ENCODE data around the gene NDP. TPM values are rescaled to one million over a fixed set of nuclear protein-coding genes. Genes with fewer than 3 reads are reported as not detected.
"Not testable (repeated sequence)": the region's sequence is repeated elsewhere in the genome, so short reads cannot be mapped to it uniquely, and the experiment has no call there.

NDP gene
- total RNA-seq, 1 experiment from 2014 or later: 0.28 TPM

GRCh38 chrX:43940816-43941474 lies 32.2 kb downstream of the NDP start (continued):
- TF ChIP-seq ZNF396 (CRISPR knock-in tag; IDR thresholded peaks at IDR 0.05; ENCODE audit: borderline replicate concordance): no peak
- TF ChIP-seq SP1 (CRISPR knock-in tag; conservative IDR thresholded peaks at IDR 0.05): no peak
- no peak for TF ChIP-seq TEAD1 (CRISPR knock-in tag; IDR thresholded peaks at IDR 0.05)
- no peak for TF ChIP-seq ETV6 (CRISPR knock-in tag; IDR thresholded peaks at IDR 0.05)
- no peak for TF ChIP-seq NFE2L1 (CRISPR knock-in tag; IDR thresholded peaks at IDR 0.05)
- TF ChIP-seq, protein P1, sequence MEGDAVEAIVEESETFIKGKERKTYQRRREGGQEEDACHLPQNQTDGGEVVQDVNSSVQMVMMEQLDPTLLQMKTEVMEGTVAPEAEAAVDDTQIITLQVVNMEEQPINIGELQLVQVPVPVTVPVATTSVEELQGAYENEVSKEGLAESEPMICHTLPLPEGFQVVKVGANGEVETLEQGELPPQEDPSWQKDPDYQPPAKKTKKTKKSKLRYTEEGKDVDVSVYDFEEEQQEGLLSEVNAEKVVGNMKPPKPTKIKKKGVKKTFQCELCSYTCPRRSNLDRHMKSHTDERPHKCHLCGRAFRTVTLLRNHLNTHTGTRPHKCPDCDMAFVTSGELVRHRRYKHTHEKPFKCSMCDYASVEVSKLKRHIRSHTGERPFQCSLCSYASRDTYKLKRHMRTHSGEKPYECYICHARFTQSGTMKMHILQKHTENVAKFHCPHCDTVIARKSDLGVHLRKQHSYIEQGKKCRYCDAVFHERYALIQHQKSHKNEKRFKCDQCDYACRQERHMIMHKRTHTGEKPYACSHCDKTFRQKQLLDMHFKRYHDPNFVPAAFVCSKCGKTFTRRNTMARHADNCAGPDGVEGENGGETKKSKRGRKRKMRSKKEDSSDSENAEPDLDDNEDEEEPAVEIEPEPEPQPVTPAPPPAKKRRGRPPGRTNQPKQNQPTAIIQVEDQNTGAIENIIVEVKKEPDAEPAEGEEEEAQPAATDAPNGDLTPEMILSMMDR (IDR thresholded peaks at IDR 0.05): no peak

DNA sequence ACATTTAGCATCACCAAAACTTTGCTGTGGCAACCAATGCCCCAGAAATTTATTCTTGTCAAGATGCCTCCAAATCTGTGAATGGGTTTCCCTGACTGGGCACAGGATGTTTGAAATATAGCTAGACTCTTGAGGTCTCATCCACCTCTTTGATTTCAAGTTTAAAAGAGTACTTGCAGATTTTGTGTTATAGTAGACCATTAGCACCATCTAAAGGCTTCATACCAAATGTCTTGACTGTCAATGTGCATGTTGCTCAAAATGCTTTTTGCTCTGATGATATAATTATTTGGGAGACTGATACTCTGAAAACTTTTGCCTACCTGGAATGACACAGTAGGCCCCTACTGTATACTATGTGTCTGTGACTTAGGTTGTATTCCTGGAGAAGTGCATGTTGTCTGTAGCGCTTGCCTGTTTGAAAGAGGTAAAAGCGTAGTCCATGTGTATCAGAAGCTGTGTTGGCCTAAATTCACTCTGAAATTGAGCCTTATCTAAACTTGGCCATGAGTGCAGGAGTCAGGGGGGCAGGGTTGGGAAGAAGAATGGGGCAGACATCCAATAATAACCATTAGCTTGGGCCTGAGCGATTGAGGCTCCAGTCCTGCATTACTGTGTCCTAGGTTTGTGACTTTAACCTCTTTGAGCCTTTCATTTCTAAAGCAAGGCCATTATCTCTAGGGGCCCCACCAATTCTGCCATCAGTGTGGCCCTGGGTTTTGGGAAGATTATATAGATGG lies 33.8 kb downstream of the NDP start:
- H3K9me3 Mint-ChIP-seq: no peaks in the 10 kb centered on the region
- CTCF ChIA-PET: interaction anchor here (0.5 to 2.3 kb wide), 3 partner anchors 103 to 768 kb away, joined by 3 to 11 read pairs (median 7); no protein-coding TSS in a partner anchor
- H3K27ac Mint-ChIP-seq: no peak overlapping the region
- peaks cover 20% of the 10 kb centered on the region for H3K4me1 Mint-ChIP-seq
- H3K4me3 Mint-ChIP-seq: no peak overlapping the region
- no peak for ATAC-seq
- no peak for TF ChIP-seq NR1H2 (CRISPR knock-in tag; IDR thresholded peaks at IDR 0.05)
- H3K36me3 Mint-ChIP-seq: no peaks in the 10 kb centered on the region
- DNase-seq (ENCODE audit: low spot score): no peak
- H3K27me3 Mint-ChIP-seq (ENCODE audit: low read depth): no peaks in the 10 kb centered on the region
- POLR2A ChIA-PET: no interaction called here

DNA sequence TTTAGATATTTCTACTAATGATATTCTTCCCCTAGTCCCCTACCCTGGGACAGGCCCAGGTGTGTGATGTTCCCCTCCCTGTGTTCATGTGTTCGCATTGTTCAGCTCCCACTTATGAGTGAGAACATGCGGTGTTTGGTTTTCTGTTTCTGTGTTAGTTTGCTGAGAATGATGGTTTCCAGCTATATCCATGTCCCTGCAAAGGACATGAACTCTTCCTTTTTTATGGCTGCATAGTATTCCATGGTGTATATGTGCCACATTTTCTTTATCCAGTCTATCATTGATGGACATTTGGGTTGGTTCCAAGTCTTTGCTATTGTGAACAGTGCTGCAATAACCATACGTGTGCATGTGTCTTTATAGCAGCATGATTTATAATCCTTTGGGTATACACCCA lies 51.2 kb downstream of the NDP start:
- CTCF ChIA-PET; H3K36me3 Mint-ChIP-seq; DNase-seq (ENCODE audit: low spot score); H3K27me3 Mint-ChIP-seq (ENCODE audit: low read depth); H3K27ac Mint-ChIP-seq; H3K4me1 Mint-ChIP-seq; POLR2A ChIA-PET; ATAC-seq; H3K4me3 Mint-ChIP-seq: not testable (repeated sequence)
- peaks cover 29% of the 10 kb centered on the region for H3K9me3 Mint-ChIP-seq

GRCh38 chrX:43910772-43911171 lies 62.4 kb downstream of the NDP start:
- H3K4me3 Mint-ChIP-seq; POLR2A ChIA-PET; ATAC-seq; H3K4me1 Mint-ChIP-seq; H3K36me3 Mint-ChIP-seq; H3K9me3 Mint-ChIP-seq; DNase-seq (ENCODE audit: low spot score); H3K27ac Mint-ChIP-seq; H3K27me3 Mint-ChIP-seq (ENCODE audit: low read depth): not testable (repeated sequence)
- CTCF ChIA-PET: interaction anchor here (0.7 kb wide), 1 partner anchor 50 kb away, joined by 4 read pairs; no protein-coding TSS in a partner anchor

- no peak for ATAC-seq
- H3K4me1 Mint-ChIP-seq: no peaks in the 10 kb centered on the region; the same call in 1 of the 2 replicates
- DNase-seq (ENCODE audit: low spot score): no peak
Observed at GRCh38 chrX:43910012-43910411, 63.2 kb downstream of the NDP start.

More at GRCh38 chrX:43910012-43910411, 63.2 kb downstream of the NDP start:
- Mint-ChIP-seq H3K27me3 (ENCODE audit: low read depth) (no peaks in the 10 kb centered on the region; the same call in 1 of the 2 replicates), H3K9me3 (no peaks in the 10 kb centered on the region), H3K4me3 (no peak overlapping the region), H3K27ac (no peak overlapping the region), H3K36me3 (no peaks in the 10 kb centered on the region)
- TF ChIP-seq SMAD4 (CRISPR knock-in tag; IDR thresholded peaks at IDR 0.05) (no peak), RELA (CRISPR knock-in tag; IDR thresholded peaks at IDR 0.05; ENCODE audit: borderline replicate concordance) (no peak), PRRX2 (CRISPR knock-in tag; IDR thresholded peaks at IDR 0.05) (no peak), MAX (CRISPR knock-in tag; IDR thresholded peaks at IDR 0.05) (no peak), SP1 (CRISPR knock-in tag; conservative IDR thresholded peaks at IDR 0.05) (no peak), ZNF121 (CRISPR knock-in tag; IDR thresholded peaks at IDR 0.05) (no peak)
- TF ChIP-seq, protein P2, sequence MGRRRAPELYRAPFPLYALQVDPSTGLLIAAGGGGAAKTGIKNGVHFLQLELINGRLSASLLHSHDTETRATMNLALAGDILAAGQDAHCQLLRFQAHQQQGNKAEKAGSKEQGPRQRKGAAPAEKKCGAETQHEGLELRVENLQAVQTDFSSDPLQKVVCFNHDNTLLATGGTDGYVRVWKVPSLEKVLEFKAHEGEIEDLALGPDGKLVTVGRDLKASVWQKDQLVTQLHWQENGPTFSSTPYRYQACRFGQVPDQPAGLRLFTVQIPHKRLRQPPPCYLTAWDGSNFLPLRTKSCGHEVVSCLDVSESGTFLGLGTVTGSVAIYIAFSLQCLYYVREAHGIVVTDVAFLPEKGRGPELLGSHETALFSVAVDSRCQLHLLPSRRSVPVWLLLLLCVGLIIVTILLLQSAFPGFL (CRISPR knock-in tag; IDR thresholded peaks at IDR 0.05; ENCODE audit: borderline replicate concordance): no peak
- POLR2A ChIA-PET: no interaction called here
- CTCF ChIA-PET: no interaction called here

Data from WTC11 (cell line).